Occipital lobe (tissue), 2 donors: ENCODE measurements around the gene HSD17B12. TPM values are rescaled to one million over a fixed set of nuclear protein-coding genes. Genes with fewer than 3 reads are reported as not detected.
"Not testable (repeated sequence)": the region's sequence is repeated elsewhere in the genome, so short reads cannot be mapped to it uniquely, and the experiment has no call there.

ENCODE experiments used
- DNase-seq: peaks from one replicate; lab custom pipeline; 2025; lab: John Stamatoyannopoulos, UW
- total RNA-seq: library from RNA; depleted of rRNA; stranded (reverse); fragments of >200 nt; gene quantifications from one replicate; pipeline ENCODE4 v1.2.3, GENCODE V29; 2014

HSD17B12 gene
- total RNA-seq, 1 donor from 2014 or later, result 68.9 TPM

GRCh38 chr11:43738600-43739409 lies 58.3 kb downstream of the HSD17B12 start:
- DNase-seq, result no peak

GRCh38 chr11:43746670-43747069 lies 66.1 kb downstream of the HSD17B12 start:
- DNase-seq, result no peak

GRCh38 chr11:43747130-43747802 lies 66.7 kb downstream of the HSD17B12 start:
- DNase-seq, result no peak

DNA sequence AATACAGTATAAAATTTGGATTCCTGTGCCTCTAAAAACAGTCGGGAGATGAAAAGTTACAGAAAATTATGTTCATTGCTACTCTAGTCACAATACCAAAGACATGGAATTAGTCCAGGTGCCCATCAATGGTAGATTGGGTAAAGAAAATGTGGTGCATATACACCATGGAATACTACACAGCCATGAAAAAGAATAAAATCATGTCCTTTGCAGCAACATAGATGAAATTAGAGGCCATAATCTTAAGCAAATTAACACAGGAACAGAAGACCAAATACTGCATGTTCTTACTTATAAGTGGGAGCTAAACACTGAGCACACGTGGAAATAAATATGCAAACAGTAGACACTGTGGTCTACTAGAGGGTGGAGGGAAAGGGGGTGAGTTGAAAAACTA lies 67.6 kb downstream of the HSD17B12 start:
- no peak for DNase-seq

GRCh38 chr11:43751726-43752125 lies 71.2 kb downstream of the HSD17B12 start:
- DNase-seq, result no peak

- no peak for DNase-seq
Measured at GRCh38 chr11:43756575-43756974, 76.0 kb downstream of the HSD17B12 start.

DNA sequence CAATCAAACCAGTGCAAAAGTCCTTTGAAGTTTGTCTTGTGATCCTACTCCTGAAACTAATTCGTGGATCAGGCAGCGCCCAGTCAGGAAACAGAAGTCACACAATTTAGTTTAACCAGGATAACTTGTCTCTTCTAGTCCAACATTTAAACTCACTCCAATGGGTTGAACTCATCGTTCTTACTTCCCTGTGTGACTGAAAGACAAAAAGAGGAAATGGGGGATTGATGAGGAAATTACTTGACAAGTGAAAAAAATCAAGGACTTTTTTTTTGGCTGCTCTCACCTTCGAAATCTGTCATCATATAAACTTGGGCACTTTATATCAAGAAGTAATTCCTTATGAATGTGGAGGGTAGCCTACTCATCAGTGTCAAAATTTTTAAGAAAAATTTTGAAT lies 78.4 kb downstream of the HSD17B12 start:
- DNase-seq, result no peak

DNA sequence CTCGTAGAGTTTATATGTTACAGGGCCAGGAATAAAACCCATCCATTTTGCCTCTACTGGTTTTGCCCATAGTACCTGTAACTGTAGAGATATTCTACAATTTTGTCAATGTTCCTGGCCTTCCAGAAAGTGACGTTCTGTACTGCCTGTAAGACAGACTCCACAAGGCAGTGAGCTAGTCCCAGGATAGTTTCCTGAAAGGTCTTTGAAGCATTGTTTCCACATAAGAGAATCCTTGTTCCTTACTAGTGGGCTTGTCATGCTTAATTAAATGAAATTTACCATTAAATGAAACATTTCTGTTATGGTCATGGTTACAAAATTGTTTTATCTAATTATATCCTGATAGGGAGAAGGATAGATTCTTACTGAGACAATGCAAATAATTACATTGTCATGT lies 80.4 kb downstream of the HSD17B12 start:
- no peak for DNase-seq

DNA sequence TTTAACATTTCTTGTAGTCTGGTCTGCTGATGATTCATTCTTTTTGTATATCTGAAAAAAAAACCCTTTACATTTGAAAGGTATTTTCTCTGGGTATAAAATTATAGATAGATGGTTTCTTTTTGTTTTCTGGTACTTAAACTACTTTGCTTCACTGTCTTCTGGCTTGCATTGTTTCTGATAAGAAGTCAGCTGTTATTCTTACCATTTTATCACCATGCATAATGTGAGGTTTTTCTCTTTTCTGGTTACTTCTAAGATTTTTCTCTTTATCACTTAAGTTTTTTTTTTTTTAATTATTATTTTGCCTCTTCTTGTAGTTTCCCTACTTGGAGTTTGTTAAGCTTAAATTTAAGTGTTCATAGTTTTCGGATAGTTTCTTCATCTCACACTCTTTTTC lies 84.7 kb downstream of the HSD17B12 start:
- DNase-seq, result no peak

GRCh38 chr11:43768654-43769053 lies 88.1 kb downstream of the HSD17B12 start:
- not testable (repeated sequence) for DNase-seq

DNA sequence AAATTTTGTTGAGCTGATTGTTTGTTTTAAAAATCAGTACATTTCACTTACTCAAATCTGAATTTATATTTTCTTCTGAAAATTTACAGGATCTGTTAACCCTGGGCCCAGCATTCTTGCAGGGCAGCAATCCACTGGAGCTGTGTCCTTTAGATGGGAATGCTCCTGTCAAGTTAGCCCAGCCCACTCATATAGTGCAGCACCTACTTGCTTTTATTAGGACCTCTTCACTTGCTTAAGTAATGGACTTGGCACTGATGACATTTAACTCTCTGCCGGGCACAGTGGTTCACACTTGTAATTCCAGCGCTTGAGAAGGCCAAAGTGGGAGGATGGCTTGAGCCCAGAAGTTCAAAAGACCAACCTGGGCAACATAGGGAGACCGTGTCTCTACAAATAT lies 89.6 kb downstream of the HSD17B12 start:
- DNase-seq, result no peak

- no peak for DNase-seq
Measured at GRCh38 chr11:43772733-43773132, 92.2 kb downstream of the HSD17B12 start.

DNA sequence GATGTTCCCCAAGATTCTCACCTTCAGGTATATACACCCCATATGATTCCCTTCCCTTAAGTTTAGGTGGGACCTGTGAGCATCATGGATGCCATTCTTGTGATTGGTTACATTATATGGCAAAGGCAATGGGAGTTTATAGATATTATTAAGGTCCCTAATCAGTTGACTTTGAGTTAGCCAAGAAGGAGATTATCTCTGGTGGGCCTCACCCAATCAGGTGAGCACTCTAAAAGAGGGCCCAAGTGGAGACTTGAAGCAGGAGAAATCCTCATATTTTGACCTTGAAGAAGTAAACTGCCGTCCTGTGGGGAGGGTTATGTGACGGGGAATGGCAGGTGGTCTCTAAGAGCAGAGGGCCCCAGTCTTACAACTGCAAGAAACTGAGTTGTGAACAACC lies 94.2 kb downstream of the HSD17B12 start:
- no peak for DNase-seq

DNA sequence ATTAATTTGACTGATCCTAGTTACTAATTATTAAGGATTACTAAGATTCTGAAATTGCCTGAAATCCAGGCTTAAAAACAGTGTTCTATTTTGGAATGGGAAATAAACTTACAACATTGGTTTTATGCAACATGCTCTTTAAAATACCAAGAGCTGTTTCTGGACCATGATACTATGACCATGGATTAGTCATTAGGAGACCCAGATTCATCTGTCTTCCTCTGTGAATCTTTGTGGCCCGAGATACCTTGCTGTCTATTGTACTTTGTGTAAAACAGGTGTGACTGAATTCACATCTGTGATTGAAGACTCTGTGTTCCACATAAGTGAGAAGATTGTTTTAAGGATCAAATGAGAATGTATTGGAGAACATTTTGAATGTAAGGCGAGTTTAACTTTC lies 98.8 kb downstream of the HSD17B12 start:
- no peak for DNase-seq

GRCh38 chr11:43784301-43784700 lies 103.8 kb downstream of the HSD17B12 start:
- DNase-seq, result no peak

DNA sequence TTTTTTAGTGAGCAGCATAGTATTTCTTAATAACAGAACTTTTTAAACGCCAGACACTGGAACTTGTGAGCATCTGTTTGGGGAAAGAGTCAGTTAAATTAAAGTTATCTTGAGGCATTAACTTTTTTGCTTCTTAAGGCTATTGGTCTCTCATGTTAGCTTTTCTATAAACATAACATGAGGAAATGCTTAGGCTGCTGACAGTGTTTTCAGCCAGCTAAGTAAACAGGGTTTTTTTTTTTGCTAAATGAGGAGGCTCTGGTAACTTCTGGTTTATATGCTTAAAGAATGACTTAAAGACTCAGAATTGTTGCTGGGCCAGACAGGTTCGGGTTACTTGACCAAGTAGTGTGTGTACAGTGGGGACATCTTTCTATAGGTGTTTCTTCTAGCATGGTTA lies 104.3 kb downstream of the HSD17B12 start:
- DNase-seq, result no peak

- DNase-seq, result no peak
Measured at GRCh38 chr11:43785318-43785717, 104.8 kb downstream of the HSD17B12 start.

DNA sequence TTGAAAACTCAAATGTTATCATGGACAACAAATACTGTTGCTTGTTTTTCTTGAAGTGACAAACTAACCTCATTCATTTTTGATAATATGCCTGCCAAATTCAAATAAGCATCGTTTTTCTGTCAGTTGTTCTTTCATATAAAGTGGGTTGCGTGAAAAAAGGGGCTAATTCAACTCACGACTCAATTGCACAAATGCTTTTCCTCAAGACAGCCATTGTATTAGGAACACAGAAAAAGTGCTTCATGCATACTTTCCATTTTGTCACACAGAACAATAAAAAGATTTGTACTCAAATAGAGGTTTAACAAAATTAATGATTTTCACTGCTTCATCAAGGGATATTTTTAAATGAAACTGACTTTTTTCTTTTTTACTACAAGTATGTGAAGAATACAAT lies 105.5 kb downstream of the HSD17B12 start:
- DNase-seq, result no peak

GRCh38 chr11:43787824-43788223 lies 107.3 kb downstream of the HSD17B12 start:
- no peak for DNase-seq

DNA sequence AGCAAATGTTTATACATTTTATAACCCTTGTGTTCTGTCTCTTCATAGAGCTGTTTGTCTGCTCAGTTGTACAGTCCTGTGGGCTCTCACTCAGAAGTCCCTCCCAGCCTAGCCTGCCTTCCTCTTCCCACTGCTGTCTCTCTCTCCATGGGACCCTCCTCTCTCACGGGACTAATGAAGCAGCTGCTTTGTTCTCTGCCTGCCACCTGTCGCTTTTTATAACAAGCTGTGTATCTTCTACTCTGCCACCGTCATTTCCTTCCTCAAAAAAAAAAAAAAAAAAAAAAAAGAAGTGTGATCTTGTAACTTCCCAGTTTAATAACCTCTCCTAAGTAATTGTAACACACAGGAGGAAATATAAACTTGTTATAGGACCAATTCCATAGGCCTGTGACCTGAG lies 107.9 kb downstream of the HSD17B12 start:
- DNase-seq, result no peak

GRCh38 chr11:43789700-43790443 lies 109.3 kb downstream of the HSD17B12 start:
- no peak for DNase-seq

DNA sequence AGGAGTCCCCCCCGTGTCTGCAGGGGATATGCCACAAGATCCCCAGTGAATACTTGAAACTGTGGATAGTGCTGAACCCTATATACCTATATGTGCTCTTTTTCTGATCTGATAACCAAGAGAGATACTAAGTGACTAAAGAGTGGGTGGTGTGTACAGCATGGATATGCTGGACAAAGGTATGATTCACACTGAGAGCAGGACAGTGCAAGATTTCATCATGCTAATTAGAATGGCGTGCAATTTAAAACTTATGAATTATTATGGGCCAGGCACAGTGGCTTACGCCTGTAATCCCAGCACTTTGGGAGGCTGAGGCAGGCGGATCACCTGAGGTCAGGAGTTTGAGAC lies 109.9 kb downstream of the HSD17B12 start:
- DNase-seq, result no peak

GRCh38 chr11:43797337-43797736 lies 116.8 kb downstream of the HSD17B12 start:
- DNase-seq, result no peak
